ENCODE data around the gene MAP2K2.

- TF ChIP-seq CTCF (IDR thresholded peaks at IDR 0.05), result no peak
- no peak for TF ChIP-seq POLR2AphosphoS5 (IDR thresholded peaks at IDR 0.05)
- no peak for TF ChIP-seq POLR2A (IDR thresholded peaks at IDR 0.05)
Measured at GRCh38 chr19:4100647-4101495, 23.1 kb downstream of the MAP2K2 start.
